Right cardiac atrium (tissue), 5 donors: ENCODE results near the gene GNAS. TPM values are rescaled to one million over a fixed set of nuclear protein-coding genes. Genes with fewer than 3 reads are reported as not detected.
"Not testable (repeated sequence)": the region's sequence is repeated elsewhere in the genome, so short reads cannot be mapped to it uniquely, and the experiment has no call there.

Experiments used
- ATAC-seq, 2 donors: fragments of 200-7000 bp; cut with Tn5 transposase; one replicate each; pipeline versions ENCODE4 v1.8.0 to v1.9.1; 2020; ENCODE audit warnings: moderate library complexity in 2 of 2, mild to moderate bottlenecking in 1 of 2
- DNase-seq, 3 donors: peaks; one replicate each; pipeline ENCODE4 v3.0.0-alpha.2; 2020
- H3K27ac ChIP-seq: one replicate; pipeline ENCODE4 v1.5.1; 2013; ENCODE audit warnings: mild to moderate bottlenecking, low read length, control low read depth, moderate library complexity
- H3K27me3 ChIP-seq: one replicate; pipeline ENCODE4 v1.6.1; 2013; ENCODE audit not compliant: control insufficient read depth, insufficient read depth
- H3K4me1 ChIP-seq: one replicate; pipeline ENCODE4 v1.6.1; 2013; ENCODE audit warnings: low read length; ENCODE audit not compliant: control insufficient read depth, insufficient read depth
- H3K4me3 ChIP-seq: one replicate; pipeline ENCODE4 v1.5.1; 2013; ENCODE audit warnings: low read length, control low read depth
- H3K9me3 ChIP-seq: one replicate; pipeline ENCODE4 v1.6.1; 2013; ENCODE audit warnings: low read length; ENCODE audit not compliant: control insufficient read depth
- WGBS: extraction: QIAGEN DNeasy Blood & Tissue Kit; methylation state at CpG from one replicate; pipeline ENCODE4 v1.1.7; 2013; 5-methylcytosine and 5-hydroxymethylcytosine counted together
- intact Hi-C, 4 donors: fragments of 100-400 bp; cut with DNase I; formaldehyde crosslinking; loops; one replicate each; pipeline versions ENCODE4 v1.11.0 to v1.14.0; 2022 to 2023
- polyA plus RNA-seq: library from polyadenylated mRNA; stranded (reverse); fragments of 200-250 nt; gene quantifications from one replicate; pipeline ENCODE4 v1.2.3, GENCODE V29; 2013
- total RNA-seq, 4 donors: library from RNA; stranded (reverse); fragmentation: NEBNext Ultra II Directional; extraction: Animal tissue kit (Norgen Biotek cat#: 25700); gene quantifications; one replicate each; pipeline ENCODE4 v1.2.1, GENCODE V29; 2021
- donor health status: healthy with polysubstance abuse.
- donor health status: DM: no; HTN: yes; CAD: no.
- donor health status: DM: no; HTN: no; CAD: no.
- donor health status: DM: no; HTN: yes; CAD: no; lungs with severe emphysema.
- donor health status: DM: yes; HTN: yes; CAD: no.

Gene GNAS
- total and polyA plus RNA-seq, 5 donors = 1,230 to 1,885 (median 1,422) TPM

GRCh38 chr20:58816051-58816450 is 36.5 kb upstream of the GNAS start:
- Histone ChIP-seq H3K4me1 (no peaks in the 10 kb centered on the region), H3K27me3 (no peaks in the 10 kb centered on the region), H3K9me3 (no peaks in the 10 kb centered on the region), H3K27ac (no peak overlapping the region), H3K4me3 (no peak overlapping the region)
- intact Hi-C loops = no loop called here
- DNase-seq (no peak), ATAC-seq (no peak)
- WGBS = 93% methylated on average over 10 of the region's 10 CpGs

- no peak overlapping the region for H3K4me3 ChIP-seq
- 92% methylated on average over 30 of the region's 30 CpGs for WGBS
- no peak overlapping the region for H3K27ac ChIP-seq
- DNase-seq = no peak
- intact Hi-C loops = no loop called here
- no peak for ATAC-seq
- no peaks in the 10 kb centered on the region for H3K4me1 ChIP-seq
- H3K27me3 ChIP-seq = no peaks in the 10 kb centered on the region
- no peaks in the 10 kb centered on the region for H3K9me3 ChIP-seq
Observed at GRCh38 chr20:58816957-58817651, 35.4 kb upstream of the GNAS start.

- intact Hi-C loops = no loop called here
- WGBS = 91% methylated on average over 10 of the region's 10 CpGs
- ATAC-seq = no peak
Observed at GRCh38 chr20:58817748-58818147, 34.8 kb upstream of the GNAS start.

GRCh38 chr20:58818586-58819285 is 33.8 kb upstream of the GNAS start:
- Histone ChIP-seq H3K27me3 (no peaks in the 10 kb centered on the region), H3K4me1 (no peaks in the 10 kb centered on the region), H3K4me3 (no peak overlapping the region), H3K27ac (no peak overlapping the region), H3K9me3 (no peaks in the 10 kb centered on the region)
- 70% methylated on average over 8 of the region's 8 CpGs for WGBS
- DNase-seq (no peak), ATAC-seq (no peak)
- intact Hi-C loops = no loop called here

More at GRCh38 chr20:58817748-58818147, 34.8 kb upstream of the GNAS start:
- H3K27ac ChIP-seq = no peak overlapping the region
- H3K27me3 ChIP-seq = no peaks in the 10 kb centered on the region
- H3K9me3 ChIP-seq = no peaks in the 10 kb centered on the region
- no peaks in the 10 kb centered on the region for H3K4me1 ChIP-seq
- H3K4me3 ChIP-seq = no peak overlapping the region
- DNase-seq = no peak

- 95% methylated on average over 13 of the region's 13 CpGs for WGBS
- ATAC-seq = no peak
- intact Hi-C loops = no loop called here
Observed at GRCh38 chr20:58819921-58820320, 32.6 kb upstream of the GNAS start.

GRCh38 chr20:58820515-58820914 is 32.0 kb upstream of the GNAS start:
- DNase-seq, H3K27me3 ChIP-seq, H3K27ac ChIP-seq, H3K4me3 ChIP-seq, H3K9me3 ChIP-seq, intact Hi-C loops, ATAC-seq, H3K4me1 ChIP-seq: not testable (repeated sequence)
- WGBS = 85% methylated on average over 6 of the region's 6 CpGs

More at GRCh38 chr20:58819921-58820320, 32.6 kb upstream of the GNAS start:
- H3K27ac ChIP-seq = no peak overlapping the region
- no peak overlapping the region for H3K4me3 ChIP-seq
- no peak for DNase-seq
- no peaks in the 10 kb centered on the region for H3K27me3 ChIP-seq
- no peaks in the 10 kb centered on the region for H3K9me3 ChIP-seq
- H3K4me1 ChIP-seq = no peaks in the 10 kb centered on the region

GRCh38 chr20:58822149-58822548 is 30.4 kb upstream of the GNAS start:
- no peak overlapping the region for H3K4me3 ChIP-seq
- H3K9me3 ChIP-seq = no peaks in the 10 kb centered on the region
- WGBS = 82% methylated on average over 8 of the region's 8 CpGs
- H3K27me3 ChIP-seq = no peaks in the 10 kb centered on the region
- DNase-seq (no peak), ATAC-seq (no peak)
- no peaks in the 10 kb centered on the region for H3K4me1 ChIP-seq
- intact Hi-C loops = no loop called here
- no peak overlapping the region for H3K27ac ChIP-seq

- Histone ChIP-seq H3K27ac (no peak overlapping the region), H3K27me3 (no peaks in the 10 kb centered on the region), H3K4me3 (no peak overlapping the region), H3K9me3 (no peaks in the 10 kb centered on the region), H3K4me1 (no peaks in the 10 kb centered on the region)
- intact Hi-C loops = no loop called here
- WGBS = 91% methylated on average over 26 of the region's 26 CpGs
- ATAC-seq = no peak
- no peak for DNase-seq
Observed at GRCh38 chr20:58822748-58823730, 29.5 kb upstream of the GNAS start.

- no peak for ATAC-seq
- no peak overlapping the region for H3K27ac ChIP-seq
- no peaks in the 10 kb centered on the region for H3K9me3 ChIP-seq
- 82% methylated on average over 8 of the region's 8 CpGs for WGBS
- no peak overlapping the region for H3K4me3 ChIP-seq
- DNase-seq = no peak
- intact Hi-C loops = no loop called here
- peaks cover 4% of the 10 kb centered on the region for H3K4me1 ChIP-seq
- H3K27me3 ChIP-seq = no peaks in the 10 kb centered on the region
Observed at GRCh38 chr20:58824843-58825242, 27.7 kb upstream of the GNAS start.

GRCh38 chr20:58825450-58825849 is 27.1 kb upstream of the GNAS start:
- WGBS = 94% methylated on average over 6 of the region's 6 CpGs
- intact Hi-C loops = no loop called here
- no peak overlapping the region for H3K4me3 ChIP-seq
- H3K27me3 ChIP-seq = no peaks in the 10 kb centered on the region
- ATAC-seq (no peak), DNase-seq (no peak)
- no peak overlapping the region for H3K27ac ChIP-seq
- peaks cover 4% of the 10 kb centered on the region for H3K4me1 ChIP-seq
- H3K9me3 ChIP-seq = no peaks in the 10 kb centered on the region

GRCh38 chr20:58826271-58826670 is 26.2 kb upstream of the GNAS start:
- Histone ChIP-seq H3K9me3 (no peaks in the 10 kb centered on the region), H3K4me1 (peaks cover 4% of the 10 kb centered on the region), H3K27me3 (no peaks in the 10 kb centered on the region), H3K27ac (no peak overlapping the region), H3K4me3 (no peak overlapping the region)
- 90% methylated on average over 5 of the region's 5 CpGs for WGBS
- no peak for DNase-seq
- intact Hi-C loops = no loop called here
- ATAC-seq = no peak
